Natural killer cell (primary cell): Measurements from ENCODE around the gene TRAPPC2L. TPM values are rescaled to one million over a fixed set of nuclear protein-coding genes. Genes with fewer than 3 reads are reported as not detected.

ENCODE experiments used
- ATAC-seq, 3 donors: fragments of 150-1000 bp in 2 of 3; fragments of 200-7000 bp in 1 of 3; cut with Tn5 transposase; 1 replicate in 1 of 3; 2 replicates in 2 of 3; pipeline ENCODE4 v1.10.0; 2021; ENCODE audit warnings: mild to moderate bottlenecking in 2 of 3, moderate library complexity in 2 of 3
- DNase-seq, 2 donors: peaks; one replicate each; pipeline versions ENCODE4 v3.0.0 to v3.0.0-alpha.2; 2013 to 2021; ENCODE audit warnings: mixed read lengths in 1 of 2
- H3K27ac ChIP-seq: one replicate; pipeline ENCODE4 v1.5.1; 2013; ENCODE audit warnings: mild to moderate bottlenecking, low read length
- H3K27me3 ChIP-seq: one replicate; pipeline ENCODE4 v1.6.1; 2013; ENCODE audit warnings: low read length; ENCODE audit not compliant: control insufficient read depth, insufficient read depth
- H3K36me3 ChIP-seq: one replicate; pipeline ENCODE4 v1.6.1; 2013; ENCODE audit warnings: low read length; ENCODE audit not compliant: control insufficient read depth, insufficient read depth
- H3K4me1 ChIP-seq: one replicate; pipeline ENCODE4 v1.6.1; 2013; ENCODE audit warnings: low read length; ENCODE audit not compliant: control insufficient read depth, insufficient read depth
- H3K4me3 ChIP-seq: one replicate; pipeline ENCODE4 v1.5.1; 2013; ENCODE audit warnings: low read length
- H3K9me3 ChIP-seq: one replicate; pipeline ENCODE4 v1.6.1; 2013; ENCODE audit warnings: low read length; ENCODE audit not compliant: control insufficient read depth, insufficient read depth
- H3K27ac Mint-ChIP-seq, 2 donors: one replicate each; pipeline ENCODE4 v1.8.0; 2022; ENCODE audit warnings: mild to moderate bottlenecking in 2 of 2, mixed read lengths in 2 of 2, moderate library complexity in 1 of 2
- H3K27me3 Mint-ChIP-seq, 2 donors: one replicate each; pipeline ENCODE4 v1.8.0; 2022; ENCODE audit warnings: low read depth in 2 of 2, mixed read lengths in 2 of 2
- H3K36me3 Mint-ChIP-seq: one replicate; pipeline ENCODE4 v1.8.0; 2022; ENCODE audit warnings: mixed read lengths
- H3K4me1 Mint-ChIP-seq, 2 donors: one replicate each; pipeline ENCODE4 v1.8.0; 2022; ENCODE audit warnings: mixed read lengths in 2 of 2
- H3K4me3 Mint-ChIP-seq: one replicate; pipeline ENCODE4 v1.8.0; 2022; ENCODE audit warnings: mild to moderate bottlenecking, moderate library complexity, mixed read lengths
- H3K9me3 Mint-ChIP-seq, 2 donors: one replicate each; pipeline ENCODE4 v1.8.0; 2022; ENCODE audit warnings: mixed read lengths in 2 of 2
- CTCF ChIP-seq: fragments of 200-600 bp; IDR thresholded peaks from one replicate; pipeline ENCODE4 v1.8.0; 2022; ENCODE audit warnings: antibody characterized with exemption
- WGBS: methylation state at CpG from one replicate; pipeline ENCODE4 v1.1.7; 2013; ENCODE audit warnings: missing lambda C conversion rate; ENCODE audit not compliant: insufficient coverage; 5-methylcytosine and 5-hydroxymethylcytosine counted together
- intact Hi-C: fragments of 100-400 bp; cut with micrococcal nuclease; formaldehyde crosslinking; loops from one replicate; pipeline ENCODE4 v1.14.2; 2022
- total RNA-seq, 4 donors: library from RNA; stranded (reverse); fragments of 120-200 nt in 1 of 4; gene quantifications; one replicate each; pipeline versions ENCODE4 v1.2.3 to v1.2.4, GENCODE V29; 2013 to 2022

TRAPPC2L gene
- total RNA-seq, 3 donors from 2014 or later (not counting 1 experiment from before 2014, with no cell fraction given): 31.9 to 39.0 (median 36.2) TPM

- ATAC-seq (no peak), DNase-seq (no peak)
- intact Hi-C loops: no loop called here
- no peaks in the 10 kb centered on the region for H3K9me3 Mint-ChIP-seq
- no peak for TF ChIP-seq CTCF
- H3K4me1 Mint-ChIP-seq: no peaks in the 10 kb centered on the region
- H3K4me1 ChIP-seq: no peaks in the 10 kb centered on the region
- no peaks in the 10 kb centered on the region for H3K9me3 ChIP-seq
- H3K36me3 ChIP-seq: no peaks in the 10 kb centered on the region
- H3K36me3 Mint-ChIP-seq: no peaks in the 10 kb centered on the region
- H3K27me3 ChIP-seq: no peaks in the 10 kb centered on the region
- WGBS: 88% methylated on average over 22 of the region's 22 CpGs
- H3K27me3 Mint-ChIP-seq: no peaks in the 10 kb centered on the region
- H3K27ac Mint-ChIP-seq: no peak overlapping the region
- H3K4me3 Mint-ChIP-seq: no peak overlapping the region
- no peak overlapping the region for H3K27ac ChIP-seq
- no peak overlapping the region for H3K4me3 ChIP-seq
These were observed 38.4 kb downstream of the TRAPPC2L start for GRCh38 chr16:88895335-88895734.

- Mint-ChIP-seq H3K9me3 (no peaks in the 10 kb centered on the region), H3K4me3 (no peak overlapping the region), H3K27me3 (no peaks in the 10 kb centered on the region), H3K4me1 (no peaks in the 10 kb centered on the region), H3K27ac (no peak overlapping the region), H3K36me3 (no peaks in the 10 kb centered on the region)
- 94% methylated on average over 57 of the region's 57 CpGs for WGBS
- Histone ChIP-seq H3K27me3 (no peaks in the 10 kb centered on the region), H3K27ac (no peak overlapping the region), H3K4me3 (no peak overlapping the region), H3K36me3 (no peaks in the 10 kb centered on the region), H3K9me3 (no peaks in the 10 kb centered on the region), H3K4me1 (no peaks in the 10 kb centered on the region)
- TF ChIP-seq CTCF: no peak
- intact Hi-C loops: no loop called here
- no peak for ATAC-seq
- no peak for DNase-seq
These were observed 39.5 kb downstream of the TRAPPC2L start for GRCh38 chr16:88896238-88897070.

DNA sequence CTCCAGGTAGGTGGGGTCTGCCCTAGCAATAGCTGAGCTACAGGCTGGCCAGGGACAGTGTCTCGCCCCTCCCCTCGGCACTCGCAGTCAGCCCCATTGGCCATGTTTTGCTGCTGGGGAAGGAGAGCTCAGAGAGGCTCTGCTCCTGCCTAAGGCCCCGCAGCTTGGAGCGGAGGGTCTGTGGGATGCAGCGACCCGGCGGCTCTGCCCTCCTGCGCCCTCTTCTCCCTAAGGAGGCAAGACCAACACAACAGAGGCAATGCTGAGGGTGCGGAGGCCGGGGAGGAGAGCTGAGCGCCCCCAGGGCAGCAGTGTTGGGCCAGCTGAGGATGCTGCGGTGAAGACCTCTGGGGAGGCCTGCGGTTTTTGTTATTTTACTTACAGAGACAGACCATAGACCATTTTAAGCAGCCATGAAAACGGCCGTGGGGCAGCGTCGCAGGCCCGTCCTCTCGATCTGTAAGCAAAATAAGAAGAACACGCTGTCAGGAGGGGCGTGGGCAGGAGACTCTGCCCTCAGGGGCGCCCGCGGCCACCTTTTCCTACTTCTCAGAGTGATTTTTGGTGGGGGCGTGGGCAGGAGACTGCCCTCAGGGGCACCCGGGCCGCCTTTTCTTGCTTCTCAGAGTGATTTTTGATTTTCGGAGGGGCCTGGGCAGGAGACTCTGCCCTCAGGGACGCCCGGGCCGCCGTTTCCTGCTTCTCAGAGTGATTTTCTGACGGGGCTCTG lies 40.9 kb downstream of the TRAPPC2L start:
- no peak for ATAC-seq
- no peak overlapping the region for H3K27ac Mint-ChIP-seq
- no peak overlapping the region for H3K4me3 ChIP-seq
- no peaks in the 10 kb centered on the region for H3K9me3 Mint-ChIP-seq
- TF ChIP-seq CTCF: no peak
- no peaks in the 10 kb centered on the region for H3K9me3 ChIP-seq
- H3K27me3 ChIP-seq: no peaks in the 10 kb centered on the region
- no peaks in the 10 kb centered on the region for H3K27me3 Mint-ChIP-seq
- H3K36me3 ChIP-seq: no peaks in the 10 kb centered on the region
- no peak overlapping the region for H3K4me3 Mint-ChIP-seq
- peaks cover 0 to 2% of the 10 kb centered on the region in 2 donors for H3K4me1 Mint-ChIP-seq
- no peak overlapping the region for H3K27ac ChIP-seq
- H3K36me3 Mint-ChIP-seq: no peaks in the 10 kb centered on the region
- intact Hi-C loops: no loop called here
- WGBS: 91% methylated on average over 34 of the region's 34 CpGs
- no peak for DNase-seq
- no peaks in the 10 kb centered on the region for H3K4me1 ChIP-seq
